ENCODE data around the gene EYS. TPM values are rescaled to one million over a fixed set of nuclear protein-coding genes. Genes with fewer than 3 reads are reported as not detected.

EYS gene
- total RNA-seq, 1 donor from 2014 or later = 0.06 TPM

DNA sequence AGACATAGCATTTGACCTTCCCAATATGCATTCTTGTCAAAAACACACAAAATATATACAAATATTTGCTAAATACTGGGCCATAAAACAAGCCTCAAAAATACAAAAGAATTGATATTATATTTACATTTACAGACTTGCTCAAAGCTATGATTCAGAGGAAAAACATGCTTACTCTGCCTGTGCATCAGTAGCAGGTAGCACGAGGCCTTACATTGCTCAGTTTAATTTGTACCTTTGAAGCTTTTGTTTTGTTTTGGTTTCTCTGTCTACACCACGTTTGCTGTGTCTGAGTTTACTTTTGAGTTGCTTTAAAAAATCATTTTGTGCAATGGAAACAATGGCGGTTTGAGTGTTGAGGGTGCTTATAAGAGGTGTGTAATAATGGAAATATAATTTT is 1972.1 kb downstream of the EYS start:
- no peak overlapping the region for H3K4me3 ChIP-seq (ENCODE audit: low read depth, low read length)
- no peak for DNase-seq (ENCODE audit: low read depth)
- TF ChIP-seq, protein P1, sequence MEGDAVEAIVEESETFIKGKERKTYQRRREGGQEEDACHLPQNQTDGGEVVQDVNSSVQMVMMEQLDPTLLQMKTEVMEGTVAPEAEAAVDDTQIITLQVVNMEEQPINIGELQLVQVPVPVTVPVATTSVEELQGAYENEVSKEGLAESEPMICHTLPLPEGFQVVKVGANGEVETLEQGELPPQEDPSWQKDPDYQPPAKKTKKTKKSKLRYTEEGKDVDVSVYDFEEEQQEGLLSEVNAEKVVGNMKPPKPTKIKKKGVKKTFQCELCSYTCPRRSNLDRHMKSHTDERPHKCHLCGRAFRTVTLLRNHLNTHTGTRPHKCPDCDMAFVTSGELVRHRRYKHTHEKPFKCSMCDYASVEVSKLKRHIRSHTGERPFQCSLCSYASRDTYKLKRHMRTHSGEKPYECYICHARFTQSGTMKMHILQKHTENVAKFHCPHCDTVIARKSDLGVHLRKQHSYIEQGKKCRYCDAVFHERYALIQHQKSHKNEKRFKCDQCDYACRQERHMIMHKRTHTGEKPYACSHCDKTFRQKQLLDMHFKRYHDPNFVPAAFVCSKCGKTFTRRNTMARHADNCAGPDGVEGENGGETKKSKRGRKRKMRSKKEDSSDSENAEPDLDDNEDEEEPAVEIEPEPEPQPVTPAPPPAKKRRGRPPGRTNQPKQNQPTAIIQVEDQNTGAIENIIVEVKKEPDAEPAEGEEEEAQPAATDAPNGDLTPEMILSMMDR (conservative IDR thresholded peaks at IDR 0.05; ENCODE audit: low read depth, low read length) = no peak

DNA sequence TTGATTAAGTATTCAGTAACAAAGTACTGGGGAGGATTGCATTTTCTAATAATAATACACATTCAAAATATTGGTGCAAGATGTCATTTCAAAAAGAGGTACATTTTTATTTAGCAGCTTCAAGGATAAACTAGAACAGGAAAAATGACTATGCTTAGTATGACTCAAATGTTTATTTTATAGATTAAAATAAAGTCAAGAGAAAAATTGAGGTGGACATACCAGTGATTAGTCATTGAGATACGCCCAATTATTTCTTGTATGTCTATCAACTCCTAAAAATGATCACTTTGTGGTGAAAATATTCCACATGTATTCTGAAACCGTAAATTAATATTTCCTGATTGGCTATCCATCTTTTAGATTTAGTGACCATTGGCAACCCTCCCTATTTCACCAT is 1974.7 kb downstream of the EYS start:
- no peak for DNase-seq (ENCODE audit: low read depth)
- no peak overlapping the region for H3K4me3 ChIP-seq (ENCODE audit: low read depth, low read length)
- TF ChIP-seq, protein P1 (conservative IDR thresholded peaks at IDR 0.05; ENCODE audit: low read depth, low read length) = no peak

DNA sequence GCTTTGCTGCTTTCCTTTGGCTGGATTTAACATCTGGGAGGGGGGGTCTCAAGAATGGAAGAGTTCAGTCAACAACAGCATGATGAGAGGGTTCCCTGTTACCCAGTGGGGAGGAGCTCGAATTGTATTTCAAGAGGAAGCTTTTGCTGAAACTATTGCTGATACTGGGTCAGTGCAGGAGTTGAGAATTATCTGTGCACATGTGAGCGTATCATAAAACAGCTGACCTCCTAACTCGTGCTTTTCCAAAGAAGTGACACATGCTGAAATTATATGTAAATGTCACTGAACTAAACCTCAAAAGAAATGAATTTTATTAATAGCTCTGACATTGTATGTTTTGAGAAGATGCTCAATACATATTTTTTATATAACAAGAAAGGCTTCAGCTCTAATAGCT is 1975.1 kb downstream of the EYS start:
- DNase-seq (ENCODE audit: low read depth) = no peak
- TF ChIP-seq, protein P1 (conservative IDR thresholded peaks at IDR 0.05; ENCODE audit: low read depth, low read length) = no peak
- no peak overlapping the region for H3K4me3 ChIP-seq (ENCODE audit: low read depth, low read length)

DNA sequence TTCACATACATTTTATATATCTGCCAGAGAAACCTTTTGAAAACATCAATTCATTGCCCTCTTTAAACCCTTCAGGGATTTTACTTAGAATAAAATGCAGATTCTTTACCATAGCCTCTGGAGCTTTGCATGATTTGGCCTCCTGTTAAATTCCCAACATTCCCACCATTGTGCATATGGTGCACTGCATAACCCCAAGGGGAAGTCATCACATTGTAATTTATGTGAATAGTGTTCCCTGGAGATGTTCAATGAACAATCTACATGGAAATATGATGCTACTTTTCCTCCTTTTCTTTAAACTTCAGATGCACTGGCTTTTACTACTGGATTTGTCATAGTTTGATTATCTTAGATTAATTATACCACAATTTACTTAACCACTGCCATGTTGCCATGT is 1976.7 kb downstream of the EYS start:
- no peak overlapping the region for H3K4me3 ChIP-seq (ENCODE audit: low read depth, low read length)
- DNase-seq (ENCODE audit: low read depth) = no peak
- TF ChIP-seq, protein P1 (conservative IDR thresholded peaks at IDR 0.05; ENCODE audit: low read depth, low read length) = no peak

DNA sequence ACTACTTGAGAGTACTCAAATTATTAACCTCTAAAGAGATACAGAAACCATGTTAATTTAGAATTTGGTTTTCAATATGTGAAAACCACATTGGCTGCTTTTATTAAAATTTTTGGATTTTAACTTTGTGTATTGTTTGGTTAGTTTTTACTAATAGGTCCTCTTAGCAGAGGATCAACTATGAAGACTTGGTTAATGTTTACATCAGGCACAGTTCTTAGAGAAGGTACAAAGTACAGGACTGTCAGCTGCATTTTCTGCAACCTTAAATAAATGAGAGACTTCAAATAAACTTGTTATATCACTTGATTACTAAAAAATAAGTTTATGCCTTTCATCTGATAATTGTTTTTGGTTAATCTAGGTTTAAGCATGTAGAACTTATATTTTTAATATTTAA is 1982.3 kb downstream of the EYS start:
- TF ChIP-seq, protein P1 (conservative IDR thresholded peaks at IDR 0.05; ENCODE audit: low read depth, low read length) = no peak
- DNase-seq (ENCODE audit: low read depth) = peak; percentile 6
- no peak overlapping the region for H3K4me3 ChIP-seq (ENCODE audit: low read depth, low read length)

DNA sequence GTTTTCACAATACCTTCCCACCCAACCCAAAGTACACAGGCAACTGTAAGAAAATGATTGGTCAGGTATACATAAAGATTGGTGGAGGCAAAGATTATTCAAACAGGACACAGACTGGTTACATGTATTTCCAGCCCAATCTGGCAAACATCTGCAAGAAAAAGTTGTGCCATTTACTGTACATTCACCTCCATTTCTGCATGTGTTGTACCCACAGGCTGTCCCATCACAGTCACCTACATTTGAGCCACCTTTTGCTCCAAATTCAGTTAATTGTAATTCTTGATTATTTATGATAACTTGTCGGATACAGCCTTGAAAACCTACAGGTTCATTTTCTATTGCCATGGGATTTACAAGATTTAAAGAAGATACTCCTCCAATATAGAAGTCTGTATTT is 1985.8 kb downstream of the EYS start:
- no peak overlapping the region for H3K4me3 ChIP-seq (ENCODE audit: low read depth, low read length)
- DNase-seq (ENCODE audit: low read depth) = no peak
- TF ChIP-seq, protein P1 (conservative IDR thresholded peaks at IDR 0.05; ENCODE audit: low read depth, low read length) = no peak

DNA sequence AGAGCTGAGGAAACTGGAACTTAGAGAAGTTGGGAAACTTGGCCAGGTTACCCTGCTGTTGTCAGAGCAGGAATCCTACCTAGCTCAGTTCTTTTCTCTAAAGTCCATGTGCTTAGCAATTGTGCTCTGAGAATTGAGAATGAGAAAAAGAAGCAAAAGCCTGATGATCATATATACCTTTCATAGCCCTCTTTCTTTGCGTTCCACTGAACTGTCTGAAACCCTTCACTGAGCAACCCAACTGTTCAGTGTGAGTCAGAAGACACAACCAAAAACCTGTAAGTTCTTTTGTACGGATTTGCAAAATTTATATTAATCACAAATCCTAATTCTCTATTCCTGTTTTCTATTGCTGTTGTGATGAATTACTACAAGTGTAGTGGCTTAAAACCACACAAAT is 1990.9 kb downstream of the EYS start:
- TF ChIP-seq, protein P1 (conservative IDR thresholded peaks at IDR 0.05; ENCODE audit: low read depth, low read length) = no peak
- no peak for DNase-seq (ENCODE audit: low read depth)
- no peak overlapping the region for H3K4me3 ChIP-seq (ENCODE audit: low read depth, low read length)

Data from epithelial cell of proximal tubule (primary cell).